GM18505 (cell line): ENCODE measurements around the gene LINGO3.
A peak's percentile ranks its signal among the peaks of the same experiment; 100 is the strongest.

ENCODE experiments used
- ATAC-seq: cut with Tn5 transposase; IDR thresholded peaks from one replicate; pipeline ENCODE4 v1.9.1; 2021; ENCODE audit not compliant: unreplicated experiment
- POLR2A ChIP-seq: IDR thresholded peaks from 4 replicates; pipeline ENCODE4 v1.6.1; 2011; ENCODE audit warnings: borderline replicate concordance; ENCODE audit not compliant: insufficient read depth, insufficient read length; ENCODE audit errors: extremely low read depth

LINGO3 gene

DNA sequence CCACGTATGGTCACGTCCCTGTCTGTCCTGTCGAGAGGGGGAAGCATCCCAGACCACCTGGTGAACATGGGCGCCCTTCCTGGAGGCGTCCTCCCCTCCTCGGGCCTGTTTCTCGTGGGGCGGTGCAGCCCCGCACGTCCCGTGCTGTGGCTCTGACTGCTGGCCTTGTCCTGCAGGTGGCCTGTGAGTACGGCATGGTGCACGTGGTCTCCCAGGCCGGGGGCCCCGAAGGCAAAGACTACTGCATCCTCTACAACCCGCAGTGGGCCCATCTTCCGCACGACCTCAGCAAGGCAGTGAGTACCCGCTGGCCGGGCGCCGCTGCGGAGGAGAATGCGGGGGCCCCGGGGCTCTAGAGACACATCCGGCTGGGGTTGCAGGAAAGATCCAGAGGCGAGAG is 26.5 kb upstream of the LINGO3 start:
- no peak for TF ChIP-seq POLR2A
- ATAC-seq, result no peak

DNA sequence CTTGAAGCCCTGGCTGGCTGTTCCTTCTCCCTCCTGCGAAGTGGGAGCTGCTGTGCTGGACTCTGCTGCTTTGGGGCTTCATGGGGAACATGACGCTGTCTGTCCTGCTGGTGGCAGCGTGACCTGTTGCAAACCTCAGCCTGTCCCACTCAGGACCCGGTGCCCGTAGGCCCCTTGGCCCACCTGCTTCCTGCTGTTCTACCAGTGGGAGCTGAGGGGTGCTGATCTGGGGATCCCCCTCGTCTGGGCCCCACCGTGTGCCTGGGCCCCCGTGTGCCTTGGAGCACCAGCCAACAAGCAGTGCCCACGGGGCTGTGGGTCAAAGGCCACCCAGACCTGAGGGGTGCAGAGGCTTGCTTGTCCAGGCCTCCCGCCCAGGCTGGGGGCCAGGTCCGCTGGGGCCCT is 25.9 kb upstream of the LINGO3 start:
- no peak for ATAC-seq
- no peak for TF ChIP-seq POLR2A

DNA sequence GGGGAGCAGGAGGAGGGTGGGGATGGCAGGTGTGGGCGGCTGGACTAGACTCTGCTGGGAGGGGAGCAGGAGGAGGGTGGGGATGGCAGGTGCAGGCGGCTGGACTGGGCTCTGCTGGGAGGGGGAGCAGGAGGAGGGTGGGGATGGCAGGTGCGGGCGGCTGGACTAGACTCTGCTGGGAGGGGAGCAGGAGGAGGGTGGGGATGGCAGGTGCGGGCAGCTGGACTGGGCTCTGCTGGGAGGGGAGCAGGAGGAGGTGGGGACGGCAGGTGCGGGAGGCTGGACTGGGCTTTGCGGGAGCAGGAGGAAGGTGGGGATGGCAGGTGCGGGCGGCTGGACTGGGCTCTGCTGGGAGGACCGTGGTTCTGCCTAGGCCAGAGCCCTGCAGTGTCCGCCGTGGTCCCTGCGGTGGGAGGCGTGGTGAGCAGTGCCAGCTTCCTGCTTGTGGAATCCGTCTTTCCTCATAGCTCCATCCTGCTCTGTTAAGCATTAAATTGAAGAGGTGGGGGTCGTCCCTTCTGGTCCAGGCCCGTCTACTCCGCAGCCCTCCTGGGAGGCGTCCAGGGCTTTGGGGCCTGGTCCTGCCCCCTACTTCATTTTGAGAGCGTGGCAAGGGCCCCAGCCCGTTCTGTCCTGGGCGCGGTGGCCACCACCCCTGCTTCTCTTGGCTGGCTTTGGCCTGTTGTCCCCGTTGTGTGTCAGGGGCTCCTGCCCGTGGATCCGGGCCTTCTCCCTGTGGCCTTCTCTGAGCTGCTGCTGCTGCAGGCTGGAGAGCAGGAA is 25.3 kb upstream of the LINGO3 start:
- ATAC-seq, result no peak
- no peak for TF ChIP-seq POLR2A

DNA sequence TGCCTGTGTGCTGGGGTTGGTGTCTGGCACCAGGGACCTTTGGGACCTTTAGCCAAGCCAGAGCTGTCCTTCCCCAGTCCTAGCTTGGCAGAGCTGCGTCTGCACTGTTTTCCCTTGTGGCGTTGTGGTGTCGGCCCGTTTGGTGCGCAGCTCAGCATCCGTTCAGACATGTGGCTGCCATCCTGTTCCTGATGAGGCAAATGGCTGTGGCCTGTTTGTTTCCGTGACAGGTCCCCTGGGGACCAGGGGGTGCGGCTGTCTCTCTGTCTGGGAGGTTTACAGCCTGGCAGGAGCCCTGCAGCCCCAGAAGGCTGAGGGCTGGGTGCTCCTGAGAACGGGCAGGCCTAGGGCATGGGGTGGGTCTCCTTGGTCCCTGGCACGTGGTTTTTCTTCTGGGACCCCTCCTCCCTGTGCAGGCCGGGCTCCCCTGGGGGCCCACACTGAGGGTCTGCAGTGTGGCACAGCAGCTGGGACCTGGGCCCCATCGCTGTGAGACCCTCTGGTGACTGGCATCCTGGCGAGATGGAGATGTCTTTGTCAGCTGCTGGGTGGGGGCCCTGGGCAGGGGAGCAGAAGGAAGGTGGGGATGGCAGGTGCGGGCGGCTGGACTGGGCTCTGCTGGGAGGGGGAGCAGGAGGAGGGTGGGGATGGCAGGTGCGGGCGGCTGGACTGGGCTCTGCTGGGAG is 24.5 kb upstream of the LINGO3 start:
- ATAC-seq, result no peak
- no peak for TF ChIP-seq POLR2A

DNA sequence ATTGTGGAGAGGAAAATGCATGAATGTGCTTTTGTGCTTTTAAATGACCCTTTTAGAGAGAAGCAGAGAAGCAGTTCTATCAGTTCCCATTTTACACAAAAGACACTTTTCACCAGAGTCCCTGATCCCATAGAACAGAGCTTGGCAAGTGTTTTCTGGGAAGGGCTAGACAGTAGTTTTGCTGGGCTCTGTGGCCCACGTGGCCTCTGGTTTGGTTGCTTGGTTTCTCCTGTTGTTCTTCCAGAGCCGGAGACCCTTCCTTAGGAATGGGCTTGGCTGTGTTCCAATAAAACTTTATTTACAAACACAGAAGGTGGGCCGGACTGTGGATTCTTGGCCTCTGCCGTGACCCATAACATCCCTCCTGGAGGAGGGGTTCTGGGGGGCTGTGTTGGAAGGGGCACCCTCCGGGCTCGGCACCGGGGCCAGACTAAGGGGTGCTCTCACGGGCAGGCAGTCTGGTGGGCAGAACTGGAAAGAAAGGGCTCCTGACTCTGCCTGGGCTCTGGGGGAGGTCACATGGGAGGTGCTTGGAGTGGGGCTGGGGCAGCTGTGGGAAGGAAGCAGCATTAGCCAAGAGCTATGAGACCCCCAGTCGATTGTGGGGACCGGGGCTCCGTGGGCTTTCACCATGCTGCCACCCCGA is 23.8 kb upstream of the LINGO3 start:
- no peak for TF ChIP-seq POLR2A
- no peak for ATAC-seq

DNA sequence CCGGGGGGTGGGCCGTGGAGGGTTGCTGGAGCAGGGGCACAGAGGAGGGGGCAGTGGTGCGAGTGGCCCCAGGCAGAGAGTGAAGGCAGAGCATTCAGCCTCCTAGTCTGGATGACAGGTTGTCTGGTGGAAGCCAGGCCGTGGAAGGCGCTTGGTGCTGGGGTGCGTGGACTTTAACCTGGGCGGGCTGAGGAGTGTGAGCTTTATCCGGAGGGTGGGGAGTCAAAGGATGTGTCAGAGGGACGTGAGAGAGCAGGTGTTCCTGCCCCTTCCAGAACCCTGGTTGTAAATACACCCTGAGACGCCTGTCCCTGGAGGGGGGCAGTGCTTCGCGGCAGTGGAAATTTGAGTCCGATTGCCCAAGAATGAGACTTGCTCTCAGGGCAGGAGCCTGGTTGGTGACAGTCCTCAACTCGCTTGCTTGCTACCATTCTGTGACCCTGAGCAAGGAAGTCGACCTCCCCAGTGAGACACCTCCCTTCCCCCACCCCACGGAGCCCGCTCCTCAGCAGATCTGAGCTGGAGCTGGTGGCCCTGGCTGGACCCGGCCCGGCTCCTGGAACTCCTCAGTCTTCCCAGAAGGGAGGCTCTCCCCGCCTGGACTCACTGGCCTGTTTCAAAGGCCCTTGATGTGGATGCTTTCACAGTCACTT is 22.8 kb upstream of the LINGO3 start:
- ATAC-seq, result no peak
- no peak for TF ChIP-seq POLR2A

DNA sequence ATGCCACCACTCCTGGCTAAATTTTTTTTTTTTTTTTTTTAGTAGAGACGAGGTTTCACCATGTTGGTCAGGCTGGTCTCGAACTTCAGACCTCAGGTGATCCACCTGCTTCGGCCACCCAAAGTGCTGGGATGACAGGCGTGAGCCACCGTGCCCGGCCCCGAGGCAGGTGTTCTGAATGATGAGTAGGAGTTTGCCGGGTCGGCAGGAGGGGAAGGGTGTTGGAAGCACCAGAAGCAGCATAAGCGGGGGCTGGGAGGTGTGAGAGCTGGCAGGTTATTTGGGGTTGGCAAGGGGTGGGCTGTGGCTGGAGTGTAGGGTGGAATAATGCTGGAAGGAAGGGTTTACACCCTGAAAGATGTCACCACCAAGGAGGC is 22.3 kb upstream of the LINGO3 start:
- ATAC-seq, result no peak
- no peak for TF ChIP-seq POLR2A

DNA sequence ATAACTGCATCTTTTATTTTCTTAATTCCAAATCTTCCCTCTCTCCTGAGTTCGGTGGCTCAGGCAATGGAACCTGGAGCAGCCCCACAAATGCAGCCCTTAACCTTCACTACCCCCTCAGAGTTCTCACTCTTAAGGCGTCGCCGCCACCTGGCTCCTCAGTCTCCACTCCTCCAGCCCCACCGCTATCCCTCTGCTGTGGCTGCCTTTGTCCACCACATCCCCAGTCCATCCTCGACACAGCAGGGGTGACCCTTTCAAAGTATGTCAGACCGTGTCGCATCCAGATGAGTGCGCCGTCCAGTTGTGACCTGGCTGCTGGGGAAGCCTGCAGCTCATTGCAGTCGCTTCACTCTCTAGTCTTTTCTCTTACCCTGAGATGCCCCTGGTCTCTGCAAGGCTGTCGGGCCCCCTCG is 21.6 kb upstream of the LINGO3 start:
- ATAC-seq, result no peak
- TF ChIP-seq POLR2A, result no peak

DNA sequence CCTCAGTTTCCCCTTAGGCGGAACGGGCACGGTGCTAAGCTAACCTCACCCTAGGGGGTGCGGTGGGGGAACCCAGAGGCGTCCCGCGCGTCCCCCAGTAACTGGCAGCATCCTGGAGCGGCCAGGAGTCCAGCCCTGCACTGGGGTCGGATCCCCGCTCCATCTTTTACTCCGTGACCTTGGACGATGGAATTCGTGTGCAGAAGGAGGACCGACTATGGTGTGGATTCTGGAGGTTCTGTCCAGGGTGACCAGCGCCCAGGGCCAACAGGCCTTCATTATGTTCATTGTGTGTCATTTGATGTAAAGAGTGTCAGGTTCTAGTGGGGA is 21.2 kb upstream of the LINGO3 start:
- TF ChIP-seq POLR2A, result no peak
- no peak for ATAC-seq

DNA sequence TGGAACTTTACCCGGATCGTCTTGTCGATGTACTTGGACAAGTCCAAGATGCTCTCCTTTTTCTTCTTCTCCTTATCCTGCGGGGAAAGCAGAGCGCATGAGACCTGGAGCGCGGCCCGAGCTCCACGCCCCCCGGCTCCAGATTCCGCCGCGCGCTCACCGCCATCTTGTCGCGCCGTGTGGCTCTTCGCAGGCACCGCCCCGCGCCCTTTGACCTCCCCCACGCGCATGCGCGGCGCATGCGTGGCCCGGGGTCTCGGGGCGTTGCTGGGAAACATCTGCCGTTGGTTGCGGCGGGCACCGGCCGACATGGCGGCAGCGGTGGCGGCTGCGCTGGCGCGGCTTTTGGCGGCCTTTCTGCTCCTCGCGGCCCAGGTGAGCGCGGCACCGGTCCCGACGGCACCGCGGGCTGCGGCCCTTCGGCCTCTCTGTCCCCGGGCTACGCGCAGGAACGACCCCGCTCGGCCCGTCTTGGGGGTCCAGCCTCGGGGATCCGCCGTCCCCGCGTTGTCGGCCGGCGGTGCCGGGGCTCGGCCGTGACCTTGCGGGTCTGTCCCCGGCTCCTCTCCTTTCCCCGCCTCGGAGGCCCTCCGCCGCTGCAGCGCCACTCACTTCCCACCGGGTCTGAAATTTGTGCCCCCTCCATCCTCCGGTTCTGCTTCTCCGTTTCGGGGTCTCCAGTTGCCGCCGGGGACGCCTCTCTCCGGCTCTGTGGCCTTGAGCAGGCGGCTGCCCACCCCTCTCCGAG is 20.6 kb upstream of the LINGO3 start, which contains the start of the genes LSM7 and SPPL2B:
LSM7 (minus strand) TSS at position 186 of the 748 bp plus-strand sequence; CDS start at position 166, 20 bp downstream.
SPPL2B (plus strand) TSS at position 284 of the 748 bp plus-strand sequence; CDS start at position 310, 26 bp downstream.
- peak; percentile 85 for TF ChIP-seq POLR2A
- peak; percentile 55 for ATAC-seq

DNA sequence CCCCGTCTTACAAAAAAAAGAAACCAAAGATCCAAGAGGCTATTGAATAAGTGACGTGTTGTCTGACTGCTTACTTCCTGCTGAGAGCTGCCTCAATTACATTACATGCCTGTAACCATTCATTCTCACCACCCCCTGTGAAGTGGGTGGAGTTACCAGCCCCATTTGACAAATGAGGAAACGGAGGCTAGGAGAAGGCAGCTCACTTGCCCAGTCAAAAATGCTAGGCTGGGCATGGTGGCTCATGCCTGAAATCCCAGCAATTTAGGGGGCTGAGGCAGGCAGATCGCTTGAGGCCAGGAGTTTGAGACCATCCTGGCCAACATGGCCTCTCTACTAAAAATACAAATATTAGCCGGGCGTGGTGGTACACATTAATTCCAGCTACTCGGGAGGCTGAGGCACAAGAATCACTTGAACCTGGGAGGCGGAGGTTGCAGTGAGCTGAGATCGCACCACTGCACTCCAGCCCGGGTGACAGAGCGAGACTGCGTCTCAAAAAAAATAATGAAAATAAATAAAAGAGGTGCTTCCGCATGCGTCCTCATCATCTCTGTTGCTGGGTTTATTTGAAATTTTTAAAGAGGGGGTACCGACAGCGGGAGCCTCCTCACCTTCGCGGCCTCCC is 19.9 kb upstream of the LINGO3 start:
- ATAC-seq, result no peak

DNA sequence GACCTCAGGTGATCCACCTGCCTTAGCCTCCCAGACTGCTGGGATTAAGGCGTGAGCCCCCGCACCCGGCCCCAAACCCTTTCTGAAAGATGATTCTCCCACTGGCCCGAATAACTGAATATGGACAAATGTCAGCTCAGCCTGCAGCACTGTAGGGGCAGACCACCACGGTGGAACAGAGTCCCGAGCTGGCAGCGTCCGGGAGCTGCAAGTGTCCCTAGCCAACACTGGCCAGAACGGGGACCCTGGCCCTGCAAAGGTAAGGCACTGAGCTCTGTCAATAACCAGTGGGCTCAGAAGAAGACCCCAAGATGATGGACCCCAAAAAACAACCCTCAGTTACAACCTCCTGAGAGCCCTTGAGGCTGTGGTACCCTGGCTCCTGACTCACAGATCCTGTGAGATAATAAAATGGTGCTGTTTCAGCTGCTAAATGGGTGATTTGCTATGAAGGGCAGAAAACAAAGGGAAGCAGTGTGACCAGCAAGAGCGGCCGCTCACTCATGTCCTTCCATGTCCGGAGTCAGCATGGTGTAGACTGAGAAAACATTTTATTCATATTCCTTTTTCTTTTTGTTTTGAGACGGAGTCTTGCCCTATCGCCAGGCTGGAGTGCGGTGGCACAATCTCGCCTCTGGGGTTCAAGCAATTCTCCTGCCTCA is 18.9 kb upstream of the LINGO3 start:
- ATAC-seq, result no peak
- TF ChIP-seq POLR2A, result no peak

More for the DNA sequence above, 19.9 kb upstream of the LINGO3 start:
- peak; percentile 11 for TF ChIP-seq POLR2A
